HEK293T (cell line): ENCODE measurements around the gene TTLL12.

Experiments
- CTCF ChIA-PET: fragments of 350-600 bp; formaldehyde crosslinking; extraction: SDS; loops from one replicate; lab custom pipeline; 2021; ENCODE audit warnings: antibody characterized with exemption, inconsistent platforms; lab: Yijun Ruan, JAX
- POLR2A ChIA-PET: fragments of 350-600 bp; formaldehyde crosslinking; extraction: SDS; loops from one replicate; lab custom pipeline; 2020; ENCODE audit warnings: antibody characterized with exemption, inconsistent platforms; lab: Yijun Ruan, JAX
- DNase-seq: peaks from one replicate; pipeline ENCODE4 v3.0.0; 2012; ENCODE audit warnings: mixed read lengths; ENCODE audit errors: extremely low spot score
- ARNT ChIP-seq: fragments of 450-650 bp; IDR thresholded peaks from 2 replicates; pipeline ENCODE4 v1.6.1; 2017; ENCODE audit warnings: mild to moderate bottlenecking
- BHLHE40 ChIP-seq: fragments of 450-650 bp; IDR thresholded peaks from 2 replicates; pipeline ENCODE4 v1.6.1; 2016; ENCODE audit warnings: mild to moderate bottlenecking, moderate library complexity, borderline replicate concordance
- CTBP1 ChIP-seq: fragments of 450-650 bp; IDR thresholded peaks from 2 replicates; pipeline ENCODE4 v1.6.1; 2016; ENCODE audit warnings: borderline replicate concordance
- ELF4 ChIP-seq: fragments of 450-650 bp; IDR thresholded peaks from 2 replicates; pipeline ENCODE4 v1.6.1; 2017; ENCODE audit warnings: antibody characterized with exemption
- FOXA1 ChIP-seq: fragments of 450-650 bp; IDR thresholded peaks from 2 replicates; pipeline ENCODE4 v1.6.1; 2016; ENCODE audit warnings: mild to moderate bottlenecking
- FOXK2 ChIP-seq: fragments of 450-650 bp; IDR thresholded peaks from 2 replicates; pipeline ENCODE4 v1.6.1; 2016; ENCODE audit warnings: mild to moderate bottlenecking
- FOXM1 ChIP-seq: fragments of 450-650 bp; IDR thresholded peaks from 2 replicates; pipeline ENCODE4 v1.6.1; 2017; ENCODE audit warnings: mild to moderate bottlenecking, borderline replicate concordance
- HDGF ChIP-seq: fragments of 450-650 bp; IDR thresholded peaks from 2 replicates; pipeline ENCODE4 v1.6.1; 2017; ENCODE audit warnings: antibody characterized with exemption, borderline replicate concordance
- L3MBTL2 ChIP-seq: fragments of 450-650 bp; conservative IDR thresholded peaks from 2 replicates; pipeline ENCODE4 v1.6.1; 2016; ENCODE audit warnings: mild to moderate bottlenecking
- LEF1 ChIP-seq: fragments of 450-650 bp; IDR thresholded peaks from 2 replicates; pipeline ENCODE4 v1.6.1; 2017; ENCODE audit warnings: mild to moderate bottlenecking, borderline replicate concordance
- NFRKB ChIP-seq: fragments of 450-650 bp; IDR thresholded peaks from 2 replicates; pipeline ENCODE4 v1.6.1; 2016; ENCODE audit warnings: mild to moderate bottlenecking, moderate library complexity
- PKNOX1 ChIP-seq: fragments of 450-650 bp; IDR thresholded peaks from 2 replicates; pipeline ENCODE4 v1.6.1; 2016
- SP1 ChIP-seq: fragments of 450-650 bp; IDR thresholded peaks from 2 replicates; pipeline ENCODE4 v1.6.1; 2017
- SUZ12 ChIP-seq: fragments of 450-650 bp; IDR thresholded peaks from 2 replicates; pipeline ENCODE4 v1.6.1; 2016; ENCODE audit warnings: mild to moderate bottlenecking
- TARDBP ChIP-seq: fragments of 450-650 bp; IDR thresholded peaks from 2 replicates; pipeline ENCODE4 v1.6.1; 2016
- ZNF384 ChIP-seq: fragments of 450-650 bp; IDR thresholded peaks from 2 replicates; pipeline ENCODE4 v1.6.1; 2016

Gene TTLL12

DNA sequence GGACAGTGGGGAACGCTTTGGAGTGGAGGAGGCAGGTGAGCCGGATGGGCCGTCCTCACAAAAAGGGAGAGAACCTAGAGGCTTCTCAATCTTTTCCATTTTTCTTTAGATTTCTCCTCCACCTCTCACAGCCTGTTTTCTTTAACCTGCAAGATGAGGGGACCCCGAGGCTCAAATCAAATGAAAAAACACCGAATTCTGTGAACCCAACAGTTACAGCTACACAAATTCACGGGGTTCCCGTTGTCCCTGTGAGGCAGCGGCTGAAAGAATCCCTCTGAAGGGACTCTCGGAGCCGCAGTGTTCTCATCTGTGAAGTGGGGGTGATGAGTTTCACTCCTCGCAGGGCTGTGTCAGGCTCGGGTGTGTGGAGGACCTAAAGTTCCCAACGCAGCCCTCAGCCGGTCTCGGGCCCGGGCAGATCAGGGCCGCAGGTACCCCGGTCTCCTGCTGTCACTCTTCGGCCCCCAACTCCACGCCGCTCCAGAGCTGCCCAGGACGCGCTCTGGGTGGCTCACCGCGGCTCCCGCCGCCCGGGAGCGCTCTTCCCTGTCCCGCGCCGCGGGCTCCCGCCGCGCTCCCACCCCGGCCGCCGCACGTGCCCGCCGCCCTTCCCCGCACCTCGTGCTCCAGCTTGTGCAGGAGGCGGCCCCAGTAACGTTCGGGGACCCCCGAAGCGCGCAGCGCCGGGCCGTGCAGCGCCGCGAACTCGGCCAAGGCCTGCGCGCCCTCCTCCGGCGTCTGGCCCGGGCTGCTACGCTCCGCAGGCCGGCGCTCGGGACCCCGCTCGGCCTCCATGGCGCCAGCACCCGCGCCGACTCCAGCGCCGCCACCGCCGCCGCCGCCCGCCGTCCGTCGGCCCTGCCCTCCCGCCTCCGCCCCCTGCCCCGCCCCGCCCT, at the start of gene TTLL12:
TSS of gene TTLL12 (minus strand) at position 863 of the 899 bp plus-strand sequence. CDS start at position 798, 65 bp downstream.
- no peak for TF ChIP-seq L3MBTL2
- no peak for TF ChIP-seq TARDBP
- no peak for TF ChIP-seq NFRKB
- no peak for TF ChIP-seq SP1
- TF ChIP-seq ARNT, result peak; percentile 26; the same call in 1 of the 2 replicates
- no peak for TF ChIP-seq BHLHE40
- TF ChIP-seq ELF4, result no peak
- no peak for TF ChIP-seq HDGF
- no peak for TF ChIP-seq ZNF384
- TF ChIP-seq FOXK2, result no peak
- TF ChIP-seq SUZ12, result no peak
- TF ChIP-seq FOXA1, result no peak
- 0 out of 2 replicates have a peak, but pooled peaks have one; percentile 42 for TF ChIP-seq FOXM1
- TF ChIP-seq LEF1, result peak; percentile 77; the same call in 1 of the 2 replicates
- TF ChIP-seq CTBP1, result no peak
- no peak for TF ChIP-seq PKNOX1
- ChIA-PET POLR2A (interaction anchor here (0.7 to 2.7 kb wide), 26 partner anchors 10 to 672 kb away, joined by 3 to 25 read pairs (median 5); partner anchors contain the start of genes MCAT and PACSIN2), CTCF (interaction anchor here (0.9 to 1.2 kb wide), 4 partner anchors 14 to 192 kb away, joined by 3 to 8 read pairs (median 4); no protein-coding TSS in a partner anchor)
- DNase-seq, result peak; percentile 83

GRCh38 chr22:43235445-43236409, 48.8 kb upstream of the TTLL12 start:
- CTCF ChIA-PET, result interaction anchor here (1.0 to 1.8 kb wide), 3 partner anchors 48 to 647 kb away, joined by 3 to 8 read pairs (median 3); no protein-coding TSS in a partner anchor
- DNase-seq, result no peak
- TF ChIP-seq L3MBTL2 (no peak), SUZ12 (no peak), HDGF (no peak)
- POLR2A ChIA-PET, result interaction anchor here (1.0 kb wide), 1 partner anchor 48 kb away, joined by 3 read pairs; no protein-coding TSS in a partner anchor

DNA sequence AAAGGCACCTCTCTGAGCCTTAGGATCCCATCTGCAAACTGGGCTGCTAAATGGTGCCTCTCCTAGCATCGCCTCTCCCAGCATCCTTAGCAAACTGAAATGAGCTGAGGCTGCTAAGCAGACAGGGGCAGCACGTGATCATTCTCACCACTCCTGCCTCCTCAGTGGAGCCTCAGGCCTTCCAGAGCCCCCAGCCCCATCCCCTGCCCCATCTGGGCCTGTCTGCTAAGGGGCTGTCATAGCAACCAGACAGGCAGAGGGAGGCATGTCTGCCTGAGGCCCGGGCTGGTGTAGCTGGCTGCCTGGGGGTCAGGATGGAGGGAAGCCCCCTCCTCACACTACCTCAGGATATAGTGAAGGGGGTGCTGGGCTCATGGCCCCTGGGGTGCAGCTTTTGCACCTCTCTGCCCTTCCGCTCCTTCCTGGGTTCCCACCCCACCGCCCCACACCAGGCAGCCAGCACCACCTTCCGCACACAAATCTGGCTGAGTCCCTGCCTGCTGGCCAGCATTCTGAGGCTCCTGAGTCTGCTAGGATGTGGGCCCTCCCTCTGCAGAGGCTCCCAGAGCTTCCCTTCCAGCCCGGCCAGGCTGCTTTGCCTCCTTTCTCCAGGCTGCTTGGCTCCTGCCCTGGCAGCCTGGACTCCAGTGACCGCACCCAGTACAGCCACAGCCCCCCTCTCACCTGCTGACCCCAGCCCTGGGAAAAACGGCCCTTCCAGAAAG, 47.5 kb upstream of the TTLL12 start:
- TF ChIP-seq L3MBTL2 (no peak), HDGF (no peak), LEF1 (no peak), FOXM1 (no peak), SP1 (no peak), FOXK2 (no peak), PKNOX1 (no peak), TARDBP (no peak), NFRKB (no peak), FOXA1 (no peak), ARNT (no peak), ELF4 (no peak), SUZ12 (no peak), ZNF384 (no peak), BHLHE40 (no peak)
- POLR2A ChIA-PET, result interaction anchor here (1.0 kb wide), 1 partner anchor 47 kb away, joined by 3 read pairs; no protein-coding TSS in a partner anchor
- no peak for DNase-seq
- CTCF ChIA-PET, result interaction anchor here (1.2 to 1.8 kb wide), 2 partner anchors 47 to 112 kb away, joined by 3 to 8 read pairs; no protein-coding TSS in a partner anchor

- POLR2A ChIA-PET, result no interaction called here
- no peak for DNase-seq
- CTCF ChIA-PET, result no interaction called here
- TF ChIP-seq ELF4 (no peak), CTBP1 (no peak), SUZ12 (no peak), HDGF (no peak), ARNT (no peak), NFRKB (no peak), ZNF384 (no peak), SP1 (no peak), TARDBP (no peak), FOXM1 (no peak), FOXA1 (no peak), LEF1 (no peak), L3MBTL2 (no peak), PKNOX1 (no peak), FOXK2 (no peak), BHLHE40 (no peak)
Observed at GRCh38 chr22:43233529-43233928, 46.6 kb upstream of the TTLL12 start.
